GM23338 (cell line): ENCODE measurements around the gene STAT1. TPM values are rescaled to one million over a fixed set of nuclear protein-coding genes. Genes with fewer than 3 reads are reported as not detected.

Experiments used
- ATAC-seq: fragments of 200-7000 bp; cut with Tn5 transposase; 3 replicates; pipeline ENCODE4 v1.9.1; 2020
- DNase-seq: peaks from one replicate; pipeline ENCODE4 v3.0.0-alpha.2; 2015; ENCODE audit warnings: low spot score
- H2AFZ ChIP-seq: fragments of 200-600 bp; sonication (generic); 2 replicates; pipeline ENCODE4 v1.8.0; 2016; ENCODE audit warnings: antibody characterized with exemption, mild to moderate bottlenecking, moderate library complexity
- H3F3A ChIP-seq: fragments of 200-600 bp; sonication (generic); replicated peaks from 2 replicates; pipeline ENCODE4 v1.8.0; 2017; ENCODE audit warnings: antibody characterized with exemption, mixed run types, low read depth
- H3K27ac ChIP-seq: fragments of 200-600 bp; sonication (generic); 2 replicates; pipeline ENCODE4 v1.6.1; 2016; ENCODE audit warnings: low read depth
- H3K27me3 ChIP-seq: fragments of 200-600 bp; sonication (generic); 2 replicates; pipeline ENCODE4 v1.8.0; 2016; ENCODE audit warnings: mild to moderate bottlenecking, mixed run types, moderate library complexity; ENCODE audit not compliant: insufficient read depth
- H3K36me3 ChIP-seq: fragments of 200-600 bp; sonication (generic); 2 replicates; pipeline ENCODE4 v1.8.0; 2016; ENCODE audit warnings: mild to moderate bottlenecking; ENCODE audit not compliant: insufficient read depth
- H3K4me1 ChIP-seq: fragments of 200-600 bp; sonication (generic); 2 replicates; pipeline ENCODE4 v1.8.0; 2016; ENCODE audit warnings: mild to moderate bottlenecking, moderate library complexity; ENCODE audit not compliant: insufficient read depth
- H3K4me2 ChIP-seq: fragments of 200-600 bp; sonication (generic); 2 replicates; pipeline ENCODE4 v1.7.1; 2017; ENCODE audit warnings: mixed run types
- H3K4me3 ChIP-seq: fragments of 200-600 bp; sonication (generic); 2 replicates; pipeline ENCODE4 v1.6.1; 2016; ENCODE audit warnings: mixed run types
- H3K79me2 ChIP-seq: fragments of 200-600 bp; sonication (generic); replicated peaks from 2 replicates; pipeline ENCODE4 v1.8.0; 2017; ENCODE audit warnings: mild to moderate bottlenecking; ENCODE audit not compliant: insufficient read depth
- H3K9me2 ChIP-seq: fragments of 200-600 bp; sonication (generic); 2 replicates; pipeline ENCODE4 v1.8.0; 2017; ENCODE audit not compliant: insufficient read depth
- H4K20me1 ChIP-seq: fragments of 200-600 bp; sonication (generic); replicated peaks from 2 replicates; pipeline ENCODE4 v1.8.0; 2017; ENCODE audit warnings: mild to moderate bottlenecking; ENCODE audit not compliant: insufficient read depth
- H3K27ac Mint-ChIP-seq: 2 replicates; pipeline ENCODE4 v1.8.0; 2020; ENCODE audit warnings: inconsistent platforms, mild to moderate bottlenecking, moderate library complexity, mixed read lengths
- H3K27me3 Mint-ChIP-seq: 3 replicates; pipeline ENCODE4 v1.8.0; 2022; ENCODE audit warnings: low read depth, mild to moderate bottlenecking, moderate library complexity, mixed read lengths, inconsistent platforms; ENCODE audit not compliant: insufficient read depth, poor library complexity
- H3K36me3 Mint-ChIP-seq: 3 replicates; pipeline ENCODE4 v1.8.0; 2021; ENCODE audit warnings: low read depth, mild to moderate bottlenecking, inconsistent platforms, moderate library complexity, mixed read lengths
- H3K4me1 Mint-ChIP-seq: 3 replicates; pipeline ENCODE4 v1.8.0; 2020; ENCODE audit warnings: mild to moderate bottlenecking, inconsistent platforms, mixed read lengths
- H3K4me3 Mint-ChIP-seq: 3 replicates; pipeline ENCODE4 v1.8.0; 2021; ENCODE audit warnings: moderate library complexity, mild to moderate bottlenecking, inconsistent platforms, mixed read lengths
- H3K9me3 Mint-ChIP-seq: 3 replicates; pipeline ENCODE4 v1.8.0; 2020; ENCODE audit warnings: moderate library complexity, mild to moderate bottlenecking, inconsistent platforms, mixed read lengths
- CREB1 ChIP-seq: fragments of 250-450 bp; sonication (Bioruptor Pico); IDR thresholded peaks from 2 replicates; pipeline ENCODE4 v1.5.0; 2020; ENCODE audit warnings: low read depth, mild to moderate bottlenecking, moderate library complexity
- ETS1 ChIP-seq: IDR thresholded peaks from 2 replicates; pipeline ENCODE4 v1.6.1; 2016; ENCODE audit warnings: antibody characterized with exemption
- EZH2 ChIP-seq: fragments of 200-600 bp; sonication (generic); IDR thresholded peaks from one replicate; pipeline ENCODE4 v1.8.0; 2017; ENCODE audit warnings: antibody characterized with exemption, mild to moderate bottlenecking, low read depth; ENCODE audit not compliant: unreplicated experiment
- EZH2phosphoT487 ChIP-seq: fragments of 200-600 bp; sonication (generic); IDR thresholded peaks from one replicate; pipeline ENCODE4 v1.8.1; 2018; ENCODE audit warnings: antibody characterized with exemption; ENCODE audit not compliant: unreplicated experiment
- NANOG ChIP-seq: IDR thresholded peaks from 2 replicates; pipeline ENCODE4 v1.6.1; 2016; ENCODE audit warnings: antibody characterized with exemption, borderline replicate concordance
- ZNF114 ChIP-seq: fragments of 250-450 bp; sonication (Bioruptor Pico); IDR thresholded peaks from 2 replicates; pipeline ENCODE4 v1.5.0; 2020; ENCODE audit warnings: mild to moderate bottlenecking, moderate library complexity
- ZNF331 ChIP-seq: fragments of 250-450 bp; sonication (Bioruptor Pico); IDR thresholded peaks from 2 replicates; pipeline ENCODE4 v1.5.0; 2020; ENCODE audit warnings: low read depth, mild to moderate bottlenecking, moderate library complexity
- ZNF462 ChIP-seq: fragments of 250-450 bp; sonication (Bioruptor Pico); IDR thresholded peaks from 2 replicates; pipeline ENCODE4 v1.5.0; 2020; ENCODE audit warnings: mild to moderate bottlenecking, moderate library complexity
- polyA plus RNA-seq: library from polyadenylated mRNA; unstranded; fragments of >200 nt; fragmentation: Nextera tagmentation; extraction: Ambion mirVana; gene quantifications from 2 replicates; pipeline ENCODE4 v1.2.1, GENCODE V29; 2016
- total RNA-seq: library from RNA; depleted of rRNA; stranded (reverse); fragments of >200 nt; shearing (Covaris generic); gene quantifications from 2 replicates; pipeline ENCODE4 v1.2.3, GENCODE V29; 2014

Gene STAT1
- total and polyA plus RNA-seq, 2 experiments from 2014 or later, result 15.1 to 47.4 TPM

- TF ChIP-seq ZNF462 (CRISPR knock-in tag), result no peak
- TF ChIP-seq ETS1, result peak; percentile 87
- TF ChIP-seq CREB1 (CRISPR knock-in tag), result peak; percentile 80
These were observed 6.3 kb upstream of the STAT1 start (continued) for GRCh38 chr2:191020221-191020741.

GRCh38 chr2:191019376-191019775, 5.4 kb upstream of the STAT1 start:
- 0 out of 2 replicates have a peak, but pooled peaks cover 10% of the 10 kb centered on the region for H3F3A ChIP-seq
- H3K36me3 ChIP-seq, result no peaks in the 10 kb centered on the region
- peak overlapping the region; percentile 92 for H3K4me3 ChIP-seq
- no peak overlapping the region for H3K27ac Mint-ChIP-seq
- H3K79me2 ChIP-seq, result no peaks in the 10 kb centered on the region
- no peaks in the 10 kb centered on the region for H3K4me1 Mint-ChIP-seq
- H4K20me1 ChIP-seq, result no peaks in the 10 kb centered on the region
- DNase-seq (no peak), ATAC-seq (no peak)
- peaks cover 34% of the 10 kb centered on the region for H3K27me3 ChIP-seq
- H3K4me3 Mint-ChIP-seq, result no peak overlapping the region
- peak overlapping the region; percentile 20; the same call in 1 of the 2 replicates for H3K4me2 ChIP-seq
- H3K9me3 Mint-ChIP-seq, result no peaks in the 10 kb centered on the region
- no peak overlapping the region for H3K27ac ChIP-seq
- no peaks in the 10 kb centered on the region; the same call in 1 of the 2 replicates for H3K9me2 ChIP-seq
- peaks cover 11% of the 10 kb centered on the region for H3K4me1 ChIP-seq
- no peak overlapping the region for H2AFZ ChIP-seq
- no peaks in the 10 kb centered on the region for H3K36me3 Mint-ChIP-seq
- H3K27me3 Mint-ChIP-seq, result peaks cover 2% of the 10 kb centered on the region
- TF ChIP-seq ZNF114 (CRISPR knock-in tag) (no peak), ZNF331 (CRISPR knock-in tag) (no peak), EZH2phosphoT487 (no peak), ZNF462 (CRISPR knock-in tag) (no peak), NANOG (no peak), EZH2 (no peak)
